GM23338 (cell line): ENCODE measurements around the gene AHCY. TPM values are rescaled to one million over a fixed set of nuclear protein-coding genes. Genes with fewer than 3 reads are reported as not detected.

Experiments
- ATAC-seq: fragments of 200-7000 bp; cut with Tn5 transposase; 3 replicates; pipeline ENCODE4 v1.9.1; 2020
- DNase-seq: peaks from one replicate; pipeline ENCODE4 v3.0.0-alpha.2; 2015; ENCODE audit warnings: low spot score
- H2AFZ ChIP-seq: fragments of 200-600 bp; sonication (generic); 2 replicates; pipeline ENCODE4 v1.8.0; 2016; ENCODE audit warnings: antibody characterized with exemption, mild to moderate bottlenecking, moderate library complexity
- H3F3A ChIP-seq: fragments of 200-600 bp; sonication (generic); replicated peaks from 2 replicates; pipeline ENCODE4 v1.8.0; 2017; ENCODE audit warnings: antibody characterized with exemption, mixed run types, low read depth
- H3K27ac ChIP-seq: fragments of 200-600 bp; sonication (generic); 2 replicates; pipeline ENCODE4 v1.6.1; 2016; ENCODE audit warnings: low read depth
- H3K27me3 ChIP-seq: fragments of 200-600 bp; sonication (generic); 2 replicates; pipeline ENCODE4 v1.8.0; 2016; ENCODE audit warnings: mild to moderate bottlenecking, mixed run types, moderate library complexity; ENCODE audit not compliant: insufficient read depth
- H3K36me3 ChIP-seq: fragments of 200-600 bp; sonication (generic); 2 replicates; pipeline ENCODE4 v1.8.0; 2016; ENCODE audit warnings: mild to moderate bottlenecking; ENCODE audit not compliant: insufficient read depth
- H3K4me1 ChIP-seq: fragments of 200-600 bp; sonication (generic); 2 replicates; pipeline ENCODE4 v1.8.0; 2016; ENCODE audit warnings: mild to moderate bottlenecking, moderate library complexity; ENCODE audit not compliant: insufficient read depth
- H3K4me2 ChIP-seq: fragments of 200-600 bp; sonication (generic); 2 replicates; pipeline ENCODE4 v1.7.1; 2017; ENCODE audit warnings: mixed run types
- H3K4me3 ChIP-seq: fragments of 200-600 bp; sonication (generic); 2 replicates; pipeline ENCODE4 v1.6.1; 2016; ENCODE audit warnings: mixed run types
- H3K79me2 ChIP-seq: fragments of 200-600 bp; sonication (generic); replicated peaks from 2 replicates; pipeline ENCODE4 v1.8.0; 2017; ENCODE audit warnings: mild to moderate bottlenecking; ENCODE audit not compliant: insufficient read depth
- H3K9me2 ChIP-seq: fragments of 200-600 bp; sonication (generic); 2 replicates; pipeline ENCODE4 v1.8.0; 2017; ENCODE audit not compliant: insufficient read depth
- H4K20me1 ChIP-seq: fragments of 200-600 bp; sonication (generic); replicated peaks from 2 replicates; pipeline ENCODE4 v1.8.0; 2017; ENCODE audit warnings: mild to moderate bottlenecking; ENCODE audit not compliant: insufficient read depth
- H3K27ac Mint-ChIP-seq: 2 replicates; pipeline ENCODE4 v1.8.0; 2020; ENCODE audit warnings: inconsistent platforms, mild to moderate bottlenecking, moderate library complexity, mixed read lengths
- H3K27me3 Mint-ChIP-seq: 3 replicates; pipeline ENCODE4 v1.8.0; 2022; ENCODE audit warnings: low read depth, mild to moderate bottlenecking, moderate library complexity, mixed read lengths, inconsistent platforms; ENCODE audit not compliant: insufficient read depth, poor library complexity
- H3K36me3 Mint-ChIP-seq: 3 replicates; pipeline ENCODE4 v1.8.0; 2021; ENCODE audit warnings: low read depth, mild to moderate bottlenecking, inconsistent platforms, moderate library complexity, mixed read lengths
- H3K4me1 Mint-ChIP-seq: 3 replicates; pipeline ENCODE4 v1.8.0; 2020; ENCODE audit warnings: mild to moderate bottlenecking, inconsistent platforms, mixed read lengths
- H3K4me3 Mint-ChIP-seq: 3 replicates; pipeline ENCODE4 v1.8.0; 2021; ENCODE audit warnings: moderate library complexity, mild to moderate bottlenecking, inconsistent platforms, mixed read lengths
- H3K9me3 Mint-ChIP-seq: 3 replicates; pipeline ENCODE4 v1.8.0; 2020; ENCODE audit warnings: moderate library complexity, mild to moderate bottlenecking, inconsistent platforms, mixed read lengths
- CREB1 ChIP-seq: fragments of 250-450 bp; sonication (Bioruptor Pico); IDR thresholded peaks from 2 replicates; pipeline ENCODE4 v1.5.0; 2020; ENCODE audit warnings: low read depth, mild to moderate bottlenecking, moderate library complexity
- ETS1 ChIP-seq: IDR thresholded peaks from 2 replicates; pipeline ENCODE4 v1.6.1; 2016; ENCODE audit warnings: antibody characterized with exemption
- EZH2 ChIP-seq: fragments of 200-600 bp; sonication (generic); IDR thresholded peaks from one replicate; pipeline ENCODE4 v1.8.0; 2017; ENCODE audit warnings: antibody characterized with exemption, mild to moderate bottlenecking, low read depth; ENCODE audit not compliant: unreplicated experiment
- EZH2phosphoT487 ChIP-seq: fragments of 200-600 bp; sonication (generic); IDR thresholded peaks from one replicate; pipeline ENCODE4 v1.8.1; 2018; ENCODE audit warnings: antibody characterized with exemption; ENCODE audit not compliant: unreplicated experiment
- JUNB ChIP-seq: IDR thresholded peaks from one replicate; pipeline ENCODE4 v1.6.1; 2016; ENCODE audit warnings: antibody characterized with exemption; ENCODE audit not compliant: unreplicated experiment
- NANOG ChIP-seq: IDR thresholded peaks from 2 replicates; pipeline ENCODE4 v1.6.1; 2016; ENCODE audit warnings: antibody characterized with exemption, borderline replicate concordance
- POLR2AphosphoS5 ChIP-seq: IDR thresholded peaks from 2 replicates; pipeline ENCODE4 v1.6.1; 2016; ENCODE audit warnings: antibody characterized with exemption, low read depth
- STAT1 ChIP-seq: IDR thresholded peaks from one replicate; pipeline ENCODE4 v1.6.1; 2016; ENCODE audit warnings: antibody characterized with exemption; ENCODE audit not compliant: unreplicated experiment
- ZNF114 ChIP-seq: fragments of 250-450 bp; sonication (Bioruptor Pico); IDR thresholded peaks from 2 replicates; pipeline ENCODE4 v1.5.0; 2020; ENCODE audit warnings: mild to moderate bottlenecking, moderate library complexity
- ZNF331 ChIP-seq: fragments of 250-450 bp; sonication (Bioruptor Pico); IDR thresholded peaks from 2 replicates; pipeline ENCODE4 v1.5.0; 2020; ENCODE audit warnings: low read depth, mild to moderate bottlenecking, moderate library complexity
- polyA plus RNA-seq: library from polyadenylated mRNA; unstranded; fragments of >200 nt; fragmentation: Nextera tagmentation; extraction: Ambion mirVana; gene quantifications from 2 replicates; pipeline ENCODE4 v1.2.1, GENCODE V29; 2016
- total RNA-seq: library from RNA; depleted of rRNA; stranded (reverse); fragments of >200 nt; shearing (Covaris generic); gene quantifications from 2 replicates; pipeline ENCODE4 v1.2.3, GENCODE V29; 2014
- TF ChIP-seq, protein P1 (sequence below): IDR thresholded peaks from one replicate; pipeline ENCODE4 v1.6.1; 2018; ENCODE audit warnings: antibody characterized with exemption; ENCODE audit not compliant: unreplicated experiment
- TF ChIP-seq, protein P2 (sequence below): fragments of 250-450 bp; sonication (Bioruptor Pico); IDR thresholded peaks from 2 replicates; pipeline ENCODE4 v1.5.0; 2020; ENCODE audit warnings: mild to moderate bottlenecking, moderate library complexity
- TF ChIP-seq, protein P3 (sequence below), 2 experiments: fragments of 200-600 bp in 1 of 2; sonication (generic) in 1 of 2; conservative IDR thresholded peaks; 2 replicates each; pipeline versions ENCODE4 v1.5.1 to v1.6.1; 2016 to 2017; ENCODE audit warnings: antibody characterized with exemption in 2 of 2, low read depth in 2 of 2, mild to moderate bottlenecking in 2 of 2, moderate library complexity in 1 of 2

The AHCY gene
- total and polyA plus RNA-seq, 2 experiments from 2014 or later, result 138 to 423 TPM

DNA sequence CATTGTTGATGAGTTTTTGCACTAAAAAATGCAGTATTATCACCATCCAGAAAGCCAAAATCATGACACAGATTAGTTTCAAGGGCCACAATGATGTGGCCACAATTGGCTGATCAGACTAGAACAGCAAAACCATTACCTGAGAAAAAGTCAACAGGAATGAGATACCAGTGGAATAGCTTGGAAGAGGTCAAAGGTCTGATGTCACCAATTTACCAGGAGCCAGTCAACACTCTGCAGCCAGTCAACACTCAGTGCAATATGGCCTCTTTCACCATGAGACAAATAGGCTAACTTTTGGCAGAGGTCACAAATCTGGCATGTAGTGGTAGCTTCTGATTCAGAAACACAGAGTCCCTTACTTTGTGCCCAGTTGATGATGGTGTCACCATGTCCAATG lies 69.5 kb downstream of the AHCY start:
- no peak for ATAC-seq
- TF ChIP-seq JUNB (no peak), POLR2AphosphoS5 (no peak), NANOG (no peak), CREB1 (no peak), ZNF331 (CRISPR knock-in tag) (no peak), STAT1 (no peak), ETS1 (no peak), ZNF114 (CRISPR knock-in tag) (no peak), EZH2 (no peak), EZH2phosphoT487 (no peak)
- TF ChIP-seq, protein P1, sequence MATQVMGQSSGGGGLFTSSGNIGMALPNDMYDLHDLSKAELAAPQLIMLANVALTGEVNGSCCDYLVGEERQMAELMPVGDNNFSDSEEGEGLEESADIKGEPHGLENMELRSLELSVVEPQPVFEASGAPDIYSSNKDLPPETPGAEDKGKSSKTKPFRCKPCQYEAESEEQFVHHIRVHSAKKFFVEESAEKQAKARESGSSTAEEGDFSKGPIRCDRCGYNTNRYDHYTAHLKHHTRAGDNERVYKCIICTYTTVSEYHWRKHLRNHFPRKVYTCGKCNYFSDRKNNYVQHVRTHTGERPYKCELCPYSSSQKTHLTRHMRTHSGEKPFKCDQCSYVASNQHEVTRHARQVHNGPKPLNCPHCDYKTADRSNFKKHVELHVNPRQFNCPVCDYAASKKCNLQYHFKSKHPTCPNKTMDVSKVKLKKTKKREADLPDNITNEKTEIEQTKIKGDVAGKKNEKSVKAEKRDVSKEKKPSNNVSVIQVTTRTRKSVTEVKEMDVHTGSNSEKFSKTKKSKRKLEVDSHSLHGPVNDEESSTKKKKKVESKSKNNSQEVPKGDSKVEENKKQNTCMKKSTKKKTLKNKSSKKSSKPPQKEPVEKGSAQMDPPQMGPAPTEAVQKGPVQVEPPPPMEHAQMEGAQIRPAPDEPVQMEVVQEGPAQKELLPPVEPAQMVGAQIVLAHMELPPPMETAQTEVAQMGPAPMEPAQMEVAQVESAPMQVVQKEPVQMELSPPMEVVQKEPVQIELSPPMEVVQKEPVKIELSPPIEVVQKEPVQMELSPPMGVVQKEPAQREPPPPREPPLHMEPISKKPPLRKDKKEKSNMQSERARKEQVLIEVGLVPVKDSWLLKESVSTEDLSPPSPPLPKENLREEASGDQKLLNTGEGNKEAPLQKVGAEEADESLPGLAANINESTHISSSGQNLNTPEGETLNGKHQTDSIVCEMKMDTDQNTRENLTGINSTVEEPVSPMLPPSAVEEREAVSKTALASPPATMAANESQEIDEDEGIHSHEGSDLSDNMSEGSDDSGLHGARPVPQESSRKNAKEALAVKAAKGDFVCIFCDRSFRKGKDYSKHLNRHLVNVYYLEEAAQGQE, result no peak
- TF ChIP-seq, protein P2, sequence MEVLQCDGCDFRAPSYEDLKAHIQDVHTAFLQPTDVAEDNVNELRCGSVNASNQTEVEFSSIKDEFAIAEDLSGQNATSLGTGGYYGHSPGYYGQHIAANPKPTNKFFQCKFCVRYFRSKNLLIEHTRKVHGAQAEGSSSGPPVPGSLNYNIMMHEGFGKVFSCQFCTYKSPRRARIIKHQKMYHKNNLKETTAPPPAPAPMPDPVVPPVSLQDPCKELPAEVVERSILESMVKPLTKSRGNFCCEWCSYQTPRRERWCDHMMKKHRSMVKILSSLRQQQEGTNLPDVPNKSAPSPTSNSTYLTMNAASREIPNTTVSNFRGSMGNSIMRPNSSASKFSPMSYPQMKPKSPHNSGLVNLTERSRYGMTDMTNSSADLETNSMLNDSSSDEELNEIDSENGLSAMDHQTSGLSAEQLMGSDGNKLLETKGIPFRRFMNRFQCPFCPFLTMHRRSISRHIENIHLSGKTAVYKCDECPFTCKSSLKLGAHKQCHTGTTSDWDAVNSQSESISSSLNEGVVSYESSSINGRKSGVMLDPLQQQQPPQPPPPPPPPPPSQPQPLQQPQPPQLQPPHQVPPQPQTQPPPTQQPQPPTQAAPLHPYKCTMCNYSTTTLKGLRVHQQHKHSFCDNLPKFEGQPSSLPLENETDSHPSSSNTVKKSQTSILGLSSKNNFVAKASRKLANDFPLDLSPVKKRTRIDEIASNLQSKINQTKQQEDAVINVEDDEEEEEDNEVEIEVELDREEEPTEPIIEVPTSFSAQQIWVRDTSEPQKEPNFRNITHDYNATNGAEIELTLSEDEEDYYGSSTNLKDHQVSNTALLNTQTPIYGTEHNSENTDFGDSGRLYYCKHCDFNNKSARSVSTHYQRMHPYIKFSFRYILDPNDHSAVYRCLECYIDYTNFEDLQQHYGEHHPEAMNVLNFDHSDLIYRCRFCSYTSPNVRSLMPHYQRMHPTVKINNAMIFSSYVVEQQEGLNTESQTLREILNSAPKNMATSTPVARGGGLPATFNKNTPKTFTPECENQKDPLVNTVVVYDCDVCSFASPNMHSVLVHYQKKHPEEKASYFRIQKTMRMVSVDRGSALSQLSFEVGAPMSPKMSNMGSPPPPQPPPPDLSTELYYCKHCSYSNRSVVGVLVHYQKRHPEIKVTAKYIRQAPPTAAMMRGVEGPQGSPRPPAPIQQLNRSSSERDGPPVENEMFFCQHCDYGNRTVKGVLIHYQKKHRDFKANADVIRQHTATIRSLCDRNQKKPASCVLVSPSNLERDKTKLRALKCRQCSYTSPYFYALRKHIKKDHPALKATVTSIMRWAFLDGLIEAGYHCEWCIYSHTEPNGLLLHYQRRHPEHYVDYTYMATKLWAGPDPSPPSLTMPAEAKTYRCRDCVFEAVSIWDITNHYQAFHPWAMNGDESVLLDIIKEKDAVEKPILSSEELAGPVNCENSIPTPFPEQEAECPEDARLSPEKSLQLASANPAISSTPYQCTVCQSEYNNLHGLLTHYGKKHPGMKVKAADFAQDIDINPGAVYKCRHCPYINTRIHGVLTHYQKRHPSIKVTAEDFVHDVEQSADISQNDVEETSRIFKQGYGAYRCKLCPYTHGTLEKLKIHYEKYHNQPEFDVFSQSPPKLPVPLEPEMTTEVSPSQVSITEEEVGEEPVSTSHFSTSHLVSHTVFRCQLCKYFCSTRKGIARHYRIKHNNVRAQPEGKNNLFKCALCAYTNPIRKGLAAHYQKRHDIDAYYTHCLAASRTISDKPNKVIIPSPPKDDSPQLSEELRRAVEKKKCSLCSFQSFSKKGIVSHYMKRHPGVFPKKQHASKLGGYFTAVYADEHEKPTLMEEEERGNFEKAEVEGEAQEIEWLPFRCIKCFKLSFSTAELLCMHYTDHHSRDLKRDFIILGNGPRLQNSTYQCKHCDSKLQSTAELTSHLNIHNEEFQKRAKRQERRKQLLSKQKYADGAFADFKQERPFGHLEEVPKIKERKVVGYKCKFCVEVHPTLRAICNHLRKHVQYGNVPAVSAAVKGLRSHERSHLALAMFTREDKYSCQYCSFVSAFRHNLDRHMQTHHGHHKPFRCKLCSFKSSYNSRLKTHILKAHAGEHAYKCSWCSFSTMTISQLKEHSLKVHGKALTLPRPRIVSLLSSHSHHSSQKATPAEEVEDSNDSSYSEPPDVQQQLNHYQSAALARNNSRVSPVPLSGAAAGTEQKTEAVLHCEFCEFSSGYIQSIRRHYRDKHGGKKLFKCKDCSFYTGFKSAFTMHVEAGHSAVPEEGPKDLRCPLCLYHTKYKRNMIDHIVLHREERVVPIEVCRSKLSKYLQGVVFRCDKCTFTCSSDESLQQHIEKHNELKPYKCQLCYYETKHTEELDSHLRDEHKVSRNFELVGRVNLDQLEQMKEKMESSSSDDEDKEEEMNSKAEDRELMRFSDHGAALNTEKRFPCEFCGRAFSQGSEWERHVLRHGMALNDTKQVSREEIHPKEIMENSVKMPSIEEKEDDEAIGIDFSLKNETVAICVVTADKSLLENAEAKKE (CRISPR knock-in tag), result no peak
- TF ChIP-seq, protein P3, sequence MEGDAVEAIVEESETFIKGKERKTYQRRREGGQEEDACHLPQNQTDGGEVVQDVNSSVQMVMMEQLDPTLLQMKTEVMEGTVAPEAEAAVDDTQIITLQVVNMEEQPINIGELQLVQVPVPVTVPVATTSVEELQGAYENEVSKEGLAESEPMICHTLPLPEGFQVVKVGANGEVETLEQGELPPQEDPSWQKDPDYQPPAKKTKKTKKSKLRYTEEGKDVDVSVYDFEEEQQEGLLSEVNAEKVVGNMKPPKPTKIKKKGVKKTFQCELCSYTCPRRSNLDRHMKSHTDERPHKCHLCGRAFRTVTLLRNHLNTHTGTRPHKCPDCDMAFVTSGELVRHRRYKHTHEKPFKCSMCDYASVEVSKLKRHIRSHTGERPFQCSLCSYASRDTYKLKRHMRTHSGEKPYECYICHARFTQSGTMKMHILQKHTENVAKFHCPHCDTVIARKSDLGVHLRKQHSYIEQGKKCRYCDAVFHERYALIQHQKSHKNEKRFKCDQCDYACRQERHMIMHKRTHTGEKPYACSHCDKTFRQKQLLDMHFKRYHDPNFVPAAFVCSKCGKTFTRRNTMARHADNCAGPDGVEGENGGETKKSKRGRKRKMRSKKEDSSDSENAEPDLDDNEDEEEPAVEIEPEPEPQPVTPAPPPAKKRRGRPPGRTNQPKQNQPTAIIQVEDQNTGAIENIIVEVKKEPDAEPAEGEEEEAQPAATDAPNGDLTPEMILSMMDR (conservative IDR thresholded peaks at IDR 0.05; ENCODE audit: low read depth in 2 of 2), result no peak
- H3K9me2 ChIP-seq, result no peaks in the 10 kb centered on the region

More for the DNA sequence above, 69.5 kb downstream of the AHCY start:
- Histone ChIP-seq H3K36me3 (no peaks in the 10 kb centered on the region), H2AFZ (no peak overlapping the region), H3F3A (no peaks in the 10 kb centered on the region), H4K20me1 (no peaks in the 10 kb centered on the region), H3K27ac (no peak overlapping the region), H3K4me2 (no peak overlapping the region), H3K4me1 (no peaks in the 10 kb centered on the region), H3K4me3 (no peak overlapping the region), H3K27me3 (no peaks in the 10 kb centered on the region), H3K79me2 (no peaks in the 10 kb centered on the region)
- Mint-ChIP-seq H3K36me3 (no peaks in the 10 kb centered on the region), H3K4me1 (no peaks in the 10 kb centered on the region), H3K27me3 (no peaks in the 10 kb centered on the region), H3K9me3 (peaks cover 6% of the 10 kb centered on the region), H3K27ac (no peak overlapping the region), H3K4me3 (no peak overlapping the region)
- no peak for DNase-seq
